ENCODE results near the gene REG1A.

GRCh38 chr2:79159653-79160052 lies 39.4 kb downstream of the REG1A start, which contains the start of gene REG3A:
- TF ChIP-seq CTCF (IDR thresholded peaks at IDR 0.05) (no peak), POLR2A (IDR thresholded peaks at IDR 0.05) (no peak)

All from esophagus squamous epithelium (tissue), 4 donors.